GM12872 (cell line): ENCODE data around the gene GRIN1.

Experiments
- CTCF ChIP-seq: IDR thresholded peaks from 3 replicates; pipeline ENCODE4 v1.5.1; 2011; ENCODE audit warnings: low read depth, mild to moderate bottlenecking, low read length, moderate library complexity; ENCODE audit not compliant: insufficient read depth

The GRIN1 gene

DNA sequence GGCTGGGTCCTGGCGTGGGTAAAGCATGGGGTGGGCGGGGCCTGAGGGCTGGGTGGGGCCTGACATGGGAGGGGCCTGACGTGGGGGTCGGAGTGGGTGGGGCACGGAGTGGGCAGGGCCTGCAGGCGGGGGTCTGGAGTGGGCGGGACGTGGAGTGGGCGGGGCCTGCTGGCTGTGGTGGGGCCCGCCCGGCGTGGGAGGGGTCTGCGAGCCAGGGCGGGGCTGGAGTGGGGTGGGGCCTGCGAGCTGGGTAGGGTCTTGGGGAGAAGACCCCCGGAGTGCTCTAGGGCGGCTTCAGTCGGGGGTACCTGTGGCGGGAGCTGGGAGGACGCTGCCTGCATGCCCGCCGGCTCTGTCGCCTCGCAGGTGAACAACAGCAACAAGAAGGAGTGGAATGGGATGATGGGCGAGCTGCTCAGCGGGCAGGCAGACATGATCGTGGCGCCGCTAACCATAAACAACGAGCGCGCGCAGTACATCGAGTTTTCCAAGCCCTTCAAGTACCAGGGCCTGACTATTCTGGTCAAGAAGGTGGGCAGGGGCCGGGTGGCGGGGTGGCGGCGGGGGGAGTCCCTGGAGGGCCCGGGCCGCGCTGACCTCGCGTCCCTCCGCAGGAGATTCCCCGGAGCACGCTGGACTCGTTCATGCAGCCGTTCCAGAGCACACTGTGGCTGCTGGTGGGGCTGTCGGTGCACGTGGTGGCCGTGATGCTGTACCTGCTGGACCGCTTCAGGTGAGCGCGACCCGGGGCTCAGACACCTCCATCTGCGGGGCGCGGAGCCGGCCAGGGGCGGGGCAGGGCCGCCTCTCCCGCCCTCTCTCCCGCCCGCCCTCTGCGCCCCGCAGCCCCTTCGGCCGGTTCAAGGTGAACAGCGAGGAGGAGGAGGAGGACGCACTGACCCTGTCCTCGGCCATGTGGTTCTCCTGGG lies 22.9 kb downstream of the GRIN1 start:
- no peak for TF ChIP-seq CTCF

DNA sequence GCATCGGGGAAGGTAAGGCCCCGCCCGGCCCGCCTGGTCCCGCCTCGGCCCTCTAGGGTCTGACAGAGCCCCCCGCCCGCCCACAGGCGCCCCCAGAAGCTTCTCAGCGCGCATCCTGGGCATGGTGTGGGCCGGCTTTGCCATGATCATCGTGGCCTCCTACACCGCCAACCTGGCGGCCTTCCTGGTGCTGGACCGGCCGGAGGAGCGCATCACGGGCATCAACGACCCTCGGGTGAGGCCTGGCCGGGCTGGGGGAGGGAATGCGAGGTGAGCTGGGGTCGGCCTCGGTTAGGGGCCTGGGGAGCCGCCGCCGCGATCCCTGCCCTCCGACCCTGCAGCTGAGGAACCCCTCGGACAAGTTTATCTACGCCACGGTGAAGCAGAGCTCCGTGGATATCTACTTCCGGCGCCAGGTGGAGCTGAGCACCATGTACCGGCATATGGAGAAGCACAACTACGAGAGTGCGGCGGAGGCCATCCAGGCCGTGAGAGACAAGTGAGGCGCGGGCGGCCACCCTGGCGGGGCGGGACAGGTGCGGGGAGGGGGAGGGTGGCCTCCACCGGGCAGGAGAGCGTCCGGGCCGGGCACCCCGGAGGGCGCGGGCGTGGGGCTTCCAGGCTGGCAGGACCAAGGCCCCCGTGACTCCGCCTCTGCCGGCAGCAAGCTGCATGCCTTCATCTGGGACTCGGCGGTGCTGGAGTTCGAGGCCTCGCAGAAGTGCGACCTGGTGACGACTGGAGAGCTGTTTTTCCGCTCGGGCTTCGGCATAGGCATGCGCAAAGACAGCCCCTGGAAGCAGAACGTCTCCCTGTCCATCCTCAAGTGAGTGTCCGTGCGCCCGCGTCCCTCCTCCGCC lies 23.8 kb downstream of the GRIN1 start:
- no peak for TF ChIP-seq CTCF

DNA sequence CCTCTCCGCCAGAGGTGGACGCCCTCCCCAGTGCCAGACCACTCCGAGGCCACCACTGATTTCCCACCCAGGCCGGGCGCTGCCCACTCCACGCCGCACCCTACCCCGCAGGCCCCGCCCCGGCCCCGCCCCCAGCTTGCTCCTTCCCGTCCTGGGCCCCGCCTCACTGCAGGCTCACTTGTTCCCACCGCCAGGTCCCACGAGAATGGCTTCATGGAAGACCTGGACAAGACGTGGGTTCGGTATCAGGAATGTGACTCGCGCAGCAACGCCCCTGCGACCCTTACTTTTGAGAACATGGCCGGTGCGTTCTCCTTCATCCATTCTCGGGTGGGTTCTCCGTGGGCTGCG lies 24.4 kb downstream of the GRIN1 start:
- TF ChIP-seq CTCF, result no peak

- TF ChIP-seq CTCF, result no peak
These were observed 24.9 kb downstream of the GRIN1 start for GRCh38 chr9:137163805-137164204.

GRCh38 chr9:137164370-137165249 lies 25.7 kb downstream of the GRIN1 start:
- no peak for TF ChIP-seq CTCF

DNA sequence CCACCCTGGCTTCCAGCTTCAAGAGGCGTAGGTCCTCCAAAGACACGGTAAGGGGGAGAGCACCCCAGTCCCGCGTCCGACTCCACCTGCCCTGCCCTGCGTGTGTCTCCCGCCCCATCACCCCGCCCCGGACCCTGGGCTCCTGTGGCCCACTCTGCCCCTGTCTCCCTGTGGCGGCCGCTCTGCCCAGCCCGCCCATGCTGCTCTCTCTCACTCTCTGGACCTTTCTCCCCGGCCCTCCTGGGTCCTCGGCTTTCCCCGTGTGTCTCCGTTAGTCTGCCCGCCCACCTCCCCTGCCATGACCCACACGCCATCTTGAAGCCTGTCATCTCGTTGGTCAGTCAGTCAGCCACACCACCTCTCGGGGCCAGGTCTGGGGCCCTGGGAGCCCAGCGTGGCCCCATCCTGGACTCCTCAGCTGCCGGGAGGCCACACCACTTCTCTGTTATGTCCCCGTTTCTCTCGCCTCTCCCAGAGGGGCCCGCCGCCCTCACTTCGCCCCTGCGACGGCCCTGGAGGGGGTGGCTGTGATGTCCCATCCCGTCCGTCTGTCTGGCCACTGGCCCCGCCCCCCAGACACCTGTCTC lies 26.4 kb downstream of the GRIN1 start:
- no peak for TF ChIP-seq CTCF
